Activated CD4-positive, CD25-positive, alpha-beta regulatory T cell treated with anti-CD3 and anti-CD28 coated beads, Interleukin-2, amount 50 U/mL, for 16 hours (primary cell): ENCODE results near the gene KIF18B.
A peak's percentile ranks its signal among the peaks of the same experiment; 100 is the strongest.
"Not testable (repeated sequence)": the region's sequence is repeated elsewhere in the genome, so short reads cannot be mapped to it uniquely, and the experiment has no call there.

Experiments
- DNase-seq: peaks from one replicate; pipeline ENCODE4 v3.0.0-alpha.2; 2020; ENCODE audit warnings: low read depth, low spot score

The KIF18B gene

DNA sequence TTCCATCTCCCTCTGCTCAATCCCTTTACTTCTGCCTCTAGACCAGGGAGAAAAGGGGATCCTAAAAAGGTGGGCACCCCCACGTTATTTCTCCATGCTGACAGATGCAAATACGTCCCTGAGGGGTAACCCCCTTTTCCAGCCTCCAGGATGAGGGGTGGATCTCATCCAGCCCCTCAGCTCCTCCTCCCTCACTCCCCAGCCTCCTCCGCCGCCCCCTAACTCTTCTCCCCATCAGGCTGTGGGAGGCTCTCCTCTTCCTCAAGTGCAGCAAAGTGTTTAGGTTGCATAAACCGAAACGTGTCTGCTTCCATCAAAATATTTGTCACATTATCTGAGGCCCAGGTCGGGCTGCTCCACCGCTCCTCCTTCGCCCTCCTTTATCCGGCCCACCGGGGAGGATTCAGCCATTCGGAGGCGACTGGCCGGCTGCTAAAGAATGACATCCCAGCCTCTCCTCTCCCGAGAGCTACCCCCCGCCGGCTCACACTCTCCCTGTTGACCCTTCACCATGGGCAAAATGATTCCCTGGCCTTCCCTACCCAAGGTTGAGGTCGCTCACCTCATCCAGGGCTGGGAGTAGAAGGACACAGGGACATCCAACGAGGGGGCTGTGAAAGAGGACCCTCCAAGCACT lies 21.7 kb upstream of the KIF18B start:
- no peak for DNase-seq

DNA sequence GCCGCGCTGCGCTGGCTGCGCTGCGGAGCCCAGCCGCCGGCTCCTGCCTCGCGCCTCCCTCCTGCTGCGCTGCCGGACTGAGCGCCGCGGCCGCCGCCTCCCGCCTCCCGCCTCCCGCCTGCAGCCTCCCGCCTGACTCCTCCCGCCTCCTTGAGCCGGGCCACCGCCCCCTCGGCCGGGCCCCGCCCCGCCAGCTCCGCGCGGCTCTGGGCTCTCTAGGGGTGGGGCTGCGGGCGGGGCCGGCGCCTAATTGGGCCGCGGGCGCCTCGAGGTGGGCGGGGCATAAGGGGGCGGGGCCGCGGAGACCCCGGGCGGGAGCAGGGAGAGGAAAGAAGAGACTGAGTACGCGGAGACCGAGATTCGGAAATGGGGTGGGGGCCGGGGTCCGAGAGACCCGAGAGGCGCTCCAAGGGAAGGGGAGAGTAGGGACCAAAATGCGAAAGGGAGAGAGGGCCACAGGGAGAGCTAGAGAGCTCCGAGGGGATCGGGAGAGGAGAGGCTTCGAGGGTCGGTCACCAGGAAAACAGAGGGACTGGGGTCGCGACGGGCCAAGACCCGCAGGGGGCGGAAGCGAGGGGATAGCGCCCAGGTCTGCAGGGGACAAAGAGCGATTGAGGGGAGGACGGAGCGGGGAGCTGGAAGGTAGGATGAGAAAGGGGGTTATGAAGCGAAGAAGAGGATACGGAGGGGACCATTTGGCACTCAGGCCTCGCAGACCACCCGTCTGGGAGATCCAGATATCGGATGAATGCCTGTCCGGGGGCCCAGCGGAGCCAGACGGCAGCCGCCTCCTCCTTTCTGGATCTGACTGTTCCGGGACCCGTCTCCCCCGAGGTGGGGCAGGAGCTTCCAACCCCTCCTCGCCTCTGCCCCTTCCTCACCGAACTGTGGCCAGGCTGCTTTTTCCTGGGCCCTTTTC lies 20.9 kb upstream of the KIF18B start, which contains the start of gene C1QL1:
TSS of gene C1QL1 (minus strand) at position 79 of the 919 bp plus-strand sequence. CDS start 255 bp downstream, outside the sequence.
- DNase-seq = peak; percentile 61

DNA sequence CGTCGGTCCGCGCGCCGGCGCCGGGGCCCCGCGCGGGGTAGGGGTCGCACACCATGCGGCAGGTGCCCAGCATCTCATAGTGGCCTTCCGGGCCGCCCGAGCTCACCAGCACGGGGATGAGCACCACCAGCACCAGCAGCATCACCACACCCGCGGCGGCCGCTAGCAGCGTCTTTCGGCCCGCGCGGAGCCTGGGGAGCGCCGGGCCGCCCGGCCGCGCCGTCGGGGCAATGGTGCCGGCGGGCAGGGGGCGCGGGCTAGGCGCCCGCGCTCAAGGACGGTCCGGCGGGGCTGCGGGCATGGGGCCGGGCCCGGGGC lies 20.3 kb upstream of the KIF18B start:
- no peak for DNase-seq

DNA sequence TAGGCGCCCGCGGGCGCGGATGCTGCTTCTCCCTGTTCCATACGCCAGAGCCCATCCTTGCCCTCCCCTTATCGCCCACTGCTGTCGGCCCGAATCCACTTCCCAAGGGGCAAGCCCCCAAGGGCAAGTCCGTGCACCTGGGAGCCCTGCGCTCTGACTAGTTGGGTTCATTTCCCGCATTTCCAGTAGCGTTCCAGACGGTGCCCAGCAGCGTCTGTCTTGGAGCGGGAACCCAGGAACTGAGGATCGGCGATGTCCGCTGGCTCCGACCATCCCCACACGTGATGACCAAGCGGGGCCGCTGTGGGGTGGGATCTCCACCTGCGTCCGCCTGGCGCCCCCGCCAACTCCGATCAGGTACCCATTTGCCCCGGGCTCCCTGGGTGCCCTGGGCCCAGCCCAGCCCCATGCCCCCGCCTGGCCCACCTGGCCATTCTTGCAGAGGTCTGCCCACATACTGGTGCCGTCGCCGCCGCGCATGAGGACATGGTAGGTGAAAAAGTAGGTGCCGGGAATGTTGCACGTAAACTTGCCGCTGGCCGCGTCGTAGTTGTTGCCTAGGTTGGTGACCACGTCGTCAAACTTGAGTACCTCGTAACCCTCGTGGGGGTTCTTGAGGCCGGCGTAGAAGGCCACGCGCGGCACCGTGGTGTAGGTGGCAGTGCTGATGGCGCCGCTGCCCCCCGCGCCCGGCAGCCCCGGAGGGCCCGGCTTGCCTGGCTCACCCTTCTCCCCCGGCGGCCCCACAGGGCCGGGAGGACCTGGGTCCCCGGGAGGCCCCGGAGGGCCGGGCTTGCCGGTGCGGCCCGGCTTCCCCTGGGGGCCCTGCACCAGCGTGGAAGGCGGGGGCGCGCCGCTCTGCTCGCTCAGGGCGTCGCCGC lies 19.7 kb upstream of the KIF18B start:
- no peak for DNase-seq

DNA sequence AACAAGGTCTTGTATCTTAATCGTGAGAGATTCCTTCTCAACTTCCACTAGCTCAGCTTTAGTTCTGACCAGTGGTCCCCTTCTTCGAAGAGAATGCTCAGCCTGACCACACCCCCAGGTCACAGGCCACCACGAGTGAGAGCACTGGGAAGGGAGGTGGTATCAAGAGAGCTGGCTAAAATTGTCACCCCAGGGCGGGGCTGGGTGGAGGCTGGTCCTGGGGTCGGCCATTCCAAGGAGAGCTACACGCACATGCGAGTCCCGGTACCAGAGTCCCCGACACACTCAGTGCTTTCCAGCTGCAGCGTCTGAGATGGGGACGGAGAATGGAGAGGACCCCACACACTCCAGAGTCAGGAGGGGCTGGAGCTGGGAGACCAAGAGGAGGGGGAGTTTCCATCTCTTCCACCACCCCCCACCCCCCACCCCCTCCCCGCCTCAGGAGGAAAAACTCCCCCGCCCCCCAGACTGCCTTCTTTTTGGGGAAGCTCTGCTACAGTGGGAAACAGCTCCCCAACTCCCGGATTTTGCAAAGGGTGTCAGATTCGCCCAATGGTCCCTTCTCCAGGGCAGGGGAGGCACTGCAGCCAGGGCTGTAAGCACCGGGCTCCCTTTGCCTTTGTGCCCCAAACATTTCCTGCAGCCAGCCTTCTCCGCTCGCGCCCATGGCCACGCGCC lies 18.9 kb upstream of the KIF18B start:
- no peak for DNase-seq

DNA sequence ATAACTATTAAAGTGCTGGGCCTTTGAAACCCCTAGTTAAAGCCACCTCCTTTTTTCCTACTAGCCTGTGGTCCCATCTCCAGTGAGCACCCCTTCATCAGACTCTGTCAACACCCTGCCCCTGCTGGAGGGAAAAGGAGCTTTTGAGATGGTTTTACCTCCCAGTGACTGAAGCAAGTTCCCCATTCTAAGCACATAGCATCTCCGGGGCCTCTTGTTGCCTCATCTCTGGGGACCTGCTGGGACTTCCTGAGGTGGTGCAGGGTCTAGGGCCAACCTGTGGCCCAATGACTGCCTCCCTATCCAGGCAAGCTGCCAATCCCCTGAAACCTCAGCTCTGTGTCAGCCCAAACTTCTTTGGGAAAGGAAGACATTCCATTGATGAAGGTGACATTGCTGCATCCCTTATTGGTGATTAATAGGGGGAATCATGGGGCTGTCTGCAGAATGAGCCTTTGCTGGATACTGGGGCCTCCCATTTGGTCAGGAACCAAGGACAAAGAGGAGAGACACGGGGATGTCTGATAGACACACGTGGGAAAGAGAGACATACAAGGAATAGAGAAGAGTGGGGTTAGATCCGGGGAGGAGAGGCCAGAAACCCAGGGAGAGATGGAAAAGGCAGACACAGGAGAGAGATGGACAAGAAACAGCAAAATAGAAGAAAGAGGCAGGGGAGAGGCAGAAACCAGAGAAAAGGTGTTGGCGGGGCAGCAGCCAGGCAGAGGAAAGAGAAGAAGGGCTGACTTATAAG lies 18.1 kb upstream of the KIF18B start:
- no peak for DNase-seq

DNA sequence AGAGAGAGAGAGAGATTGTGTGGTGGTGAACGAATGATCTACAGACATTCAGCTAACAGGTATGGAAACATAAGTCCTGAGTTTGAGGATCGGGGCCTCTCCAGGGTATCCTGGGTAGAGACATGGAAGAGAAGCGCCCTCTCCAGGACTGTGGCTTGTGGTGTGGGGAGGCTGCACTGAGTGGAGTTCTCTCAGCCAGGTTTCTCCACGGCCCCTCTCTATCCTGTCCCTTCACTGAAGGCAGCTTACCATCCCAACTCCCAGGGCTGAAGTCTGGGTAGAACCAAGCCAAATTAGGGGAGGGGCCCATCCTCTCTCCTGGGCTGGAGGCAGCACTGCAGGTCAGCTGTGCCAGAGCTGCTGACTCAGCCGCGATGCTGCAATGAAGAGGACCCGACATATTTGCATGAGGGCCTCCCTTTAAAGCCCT lies 14.4 kb upstream of the KIF18B start:
- no peak for DNase-seq

DNA sequence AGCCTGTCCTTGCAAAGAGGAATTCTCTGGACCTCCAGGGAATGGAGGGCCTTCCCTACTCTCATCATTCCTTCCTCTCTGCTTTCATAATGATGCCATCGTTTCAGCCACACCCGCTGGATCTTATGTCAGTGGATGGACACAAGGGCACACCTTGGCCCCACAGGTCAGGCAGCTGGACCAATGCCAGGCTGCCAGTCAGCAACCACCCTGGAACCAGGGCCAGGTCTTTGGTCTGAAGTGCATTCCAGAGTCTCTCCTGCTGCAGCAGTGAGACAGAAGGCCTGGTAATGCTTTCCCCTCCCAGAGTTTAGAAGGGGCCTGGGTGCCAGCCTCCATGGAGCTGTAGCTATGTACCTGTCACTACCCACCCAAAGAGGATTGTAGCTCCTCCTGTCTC lies 13.1 kb upstream of the KIF18B start:
- no peak for DNase-seq

DNA sequence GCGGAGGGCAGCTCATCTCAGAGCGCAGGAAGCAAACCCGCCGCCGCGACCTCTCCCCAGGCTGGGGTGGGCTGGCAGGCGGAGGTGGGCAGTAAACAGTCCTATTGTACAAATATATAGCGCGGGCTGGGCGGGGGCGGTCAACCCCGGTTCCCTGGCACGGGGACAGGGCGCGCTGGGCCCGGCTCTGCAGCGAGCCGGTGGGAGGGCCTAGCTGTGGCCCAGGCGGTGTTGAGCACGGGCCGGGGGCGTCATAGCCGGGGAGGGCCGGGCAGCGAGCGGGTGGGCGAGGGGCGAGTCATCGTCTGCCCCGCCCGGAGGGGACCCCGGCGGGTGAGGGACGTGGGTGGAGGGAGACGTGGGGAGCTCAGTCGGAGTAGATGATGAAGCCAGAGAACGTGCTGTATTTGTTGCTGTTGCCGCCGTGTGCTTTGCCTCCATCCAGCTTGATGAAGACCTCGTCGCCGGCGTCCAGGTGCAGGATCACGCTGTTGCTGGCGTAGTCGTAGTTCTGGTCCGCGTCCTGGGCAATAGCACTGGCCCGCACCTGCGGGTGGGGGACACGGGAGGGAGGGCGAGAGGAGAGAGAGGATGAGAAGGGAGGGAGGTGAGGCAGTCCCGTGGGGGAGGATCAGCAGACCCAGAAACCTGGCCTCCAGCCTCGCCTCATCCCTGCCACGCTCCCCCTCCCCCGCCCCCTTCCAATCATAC lies 12.4 kb upstream of the KIF18B start:
- no peak for DNase-seq

DNA sequence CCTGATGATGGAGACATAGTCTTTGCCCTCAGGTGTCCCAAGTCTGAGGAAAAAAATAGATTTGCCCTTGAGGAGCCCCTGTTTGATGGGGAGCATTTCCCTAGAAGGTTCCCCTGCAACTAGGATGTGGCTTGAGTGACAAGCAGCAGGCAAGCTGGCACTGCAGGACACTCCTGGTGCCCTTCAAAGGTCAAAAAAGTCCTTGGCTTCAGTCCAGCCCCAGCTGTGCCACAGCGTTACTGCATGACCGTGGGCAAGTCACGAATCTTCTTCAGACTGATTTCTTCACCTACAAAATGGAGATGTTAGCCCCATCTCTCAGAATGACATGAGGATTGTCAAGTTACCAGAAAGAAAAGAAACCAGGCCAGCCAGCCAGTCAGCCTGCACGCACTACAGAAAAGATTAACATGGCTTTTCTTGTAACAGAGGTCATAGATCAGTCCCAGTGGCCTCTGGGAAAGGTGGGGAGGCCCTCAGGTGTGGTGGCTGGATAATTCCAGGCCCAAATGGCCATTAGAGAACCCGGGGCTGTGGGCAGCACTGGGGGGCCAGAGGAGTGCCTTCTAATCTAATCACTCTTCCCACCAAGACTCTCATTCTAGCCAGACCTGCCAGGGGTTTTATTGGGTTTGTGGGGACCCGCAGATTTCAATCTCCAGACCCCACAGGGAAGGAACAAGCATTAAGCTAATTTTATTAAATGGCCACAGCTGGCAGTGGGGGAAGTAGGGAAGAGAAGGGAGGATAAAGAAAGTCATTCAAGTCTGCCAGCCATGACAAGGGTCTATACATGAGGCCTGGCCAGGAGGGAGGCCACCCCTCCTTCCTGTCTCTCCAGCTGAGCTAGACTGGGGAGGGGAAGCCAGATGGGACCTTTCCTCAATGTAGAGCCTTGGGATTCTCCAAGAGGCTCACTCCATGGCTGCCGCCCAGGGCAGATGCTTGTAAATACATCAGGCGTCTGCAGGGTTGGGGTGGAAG lies 9.7 kb upstream of the KIF18B start:
- no peak for DNase-seq

DNA sequence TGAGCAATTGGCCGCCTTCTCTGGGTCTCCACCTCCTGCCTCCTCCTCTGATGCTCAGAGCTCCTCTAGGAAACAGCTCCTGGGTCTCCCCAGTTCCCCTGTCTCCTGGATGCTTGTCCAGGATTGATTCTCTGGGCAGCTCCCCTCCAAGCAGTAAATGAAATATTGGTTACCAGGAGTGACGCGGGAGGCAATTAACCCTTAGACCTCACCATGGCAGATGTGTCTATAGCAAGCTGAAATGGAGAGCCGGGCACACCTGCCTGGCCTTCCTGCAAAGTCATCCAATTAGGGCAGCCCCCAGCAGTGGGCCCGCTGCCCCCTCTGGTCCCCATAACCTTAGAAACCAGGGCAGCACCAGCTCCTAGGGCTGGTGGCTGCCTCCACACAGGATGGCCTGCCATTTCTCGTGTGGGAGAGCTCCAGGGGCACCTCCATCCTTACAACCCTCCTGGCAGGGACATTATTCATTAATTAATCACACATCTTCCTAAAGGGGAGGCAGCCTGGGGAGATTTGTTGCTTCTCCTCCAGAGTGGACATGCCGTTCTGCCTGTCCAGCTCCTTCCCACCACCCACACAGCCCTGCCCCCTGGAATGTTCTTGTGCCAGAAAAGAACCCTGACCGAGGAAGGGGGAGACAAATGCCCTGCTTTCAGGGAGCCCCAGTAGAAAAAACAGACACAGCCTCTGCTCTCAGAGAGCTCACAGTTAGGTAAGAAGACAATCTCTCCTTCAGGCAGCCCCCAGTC lies 8.3 kb upstream of the KIF18B start:
- DNase-seq = no peak

DNA sequence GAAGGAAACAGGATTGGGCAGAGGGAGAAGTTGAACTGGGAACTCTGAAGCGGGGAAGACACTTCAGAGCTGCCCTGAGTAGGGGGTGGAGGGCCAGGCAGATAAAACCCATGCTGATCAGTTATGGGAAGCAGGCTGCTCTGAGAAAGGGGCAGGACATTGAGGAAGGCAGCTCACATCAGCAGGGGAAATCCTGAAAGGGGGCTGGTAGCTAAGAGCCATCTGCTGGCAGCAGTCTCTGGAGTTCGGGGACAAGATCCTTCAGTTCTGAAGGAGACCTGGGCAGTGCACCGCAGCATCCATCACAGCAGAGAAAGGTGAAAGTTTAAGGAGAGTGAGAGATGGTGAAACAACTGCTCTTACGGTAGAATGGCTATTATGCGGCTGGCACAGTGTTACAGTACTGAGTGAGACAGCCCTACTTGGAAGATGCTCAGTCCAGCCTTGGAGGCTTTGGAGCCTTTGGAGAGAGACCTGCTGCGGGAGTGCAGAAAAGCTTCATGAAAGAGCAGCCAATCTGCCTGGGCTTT lies 5.4 kb upstream of the KIF18B start:
- DNase-seq = no peak

DNA sequence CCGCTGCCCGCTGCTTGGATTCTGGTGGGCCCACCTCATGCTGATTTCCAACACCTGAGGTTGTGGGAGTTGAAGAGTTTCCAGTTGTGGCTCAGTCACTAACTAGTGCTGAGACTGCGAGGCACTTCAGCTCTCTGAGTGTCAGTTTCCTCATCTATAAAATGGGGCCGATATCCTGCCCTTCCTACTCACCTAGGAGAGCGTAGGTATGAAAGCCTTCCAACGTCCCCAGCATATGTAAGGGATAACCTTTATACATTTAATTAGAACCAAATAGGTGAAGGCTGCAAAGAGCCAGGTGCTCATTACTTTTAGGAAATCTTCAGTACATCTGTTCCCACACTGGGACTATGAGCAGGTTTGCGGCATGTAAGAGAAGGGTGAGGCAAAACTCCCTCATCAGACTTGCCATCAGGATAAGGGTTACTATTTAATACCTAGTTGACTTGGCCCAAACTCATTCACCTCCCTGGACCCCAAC lies 782 bp upstream of the KIF18B start:
- DNase-seq = no peak

DNA sequence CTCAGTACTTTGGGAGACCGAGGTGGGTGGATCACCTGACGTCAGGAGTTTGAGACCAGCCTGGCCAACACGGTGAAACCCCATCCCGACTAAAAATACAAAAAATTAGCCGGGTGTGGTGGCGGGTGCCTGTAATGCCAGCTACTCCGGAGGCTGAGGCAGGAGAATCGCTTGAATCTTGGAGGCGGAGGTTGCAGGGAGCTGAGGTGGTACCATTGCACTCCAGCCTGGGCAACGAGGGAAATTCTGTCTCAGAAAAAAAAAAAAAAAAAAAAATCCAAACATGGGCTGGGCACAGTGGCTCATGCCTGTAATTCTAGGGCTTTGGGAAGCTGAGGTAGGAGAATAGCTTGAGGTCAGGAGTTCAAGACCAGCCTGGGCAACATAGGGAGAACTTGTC lies 1.9 kb downstream of the KIF18B start:
- DNase-seq = not testable (repeated sequence)

DNA sequence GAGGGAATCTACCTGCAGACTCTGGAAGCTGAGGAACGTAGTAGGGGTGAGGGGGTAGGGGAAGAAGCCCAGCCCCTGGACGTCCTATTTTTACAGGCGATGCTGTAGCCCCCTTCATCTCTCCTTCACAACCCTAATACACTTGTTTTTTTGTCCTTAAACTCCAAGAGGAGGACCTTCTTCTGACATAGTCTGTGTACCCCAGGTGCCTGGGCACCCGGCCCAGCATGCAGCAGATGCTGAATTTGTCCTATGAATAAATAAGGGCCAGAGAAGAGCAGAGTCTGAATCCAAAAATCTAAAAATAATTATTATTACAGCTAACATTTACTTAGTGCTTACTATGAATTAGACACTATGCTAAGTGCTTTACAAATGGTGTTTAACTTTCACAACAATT lies 5.1 kb downstream of the KIF18B start:
- no peak for DNase-seq

DNA sequence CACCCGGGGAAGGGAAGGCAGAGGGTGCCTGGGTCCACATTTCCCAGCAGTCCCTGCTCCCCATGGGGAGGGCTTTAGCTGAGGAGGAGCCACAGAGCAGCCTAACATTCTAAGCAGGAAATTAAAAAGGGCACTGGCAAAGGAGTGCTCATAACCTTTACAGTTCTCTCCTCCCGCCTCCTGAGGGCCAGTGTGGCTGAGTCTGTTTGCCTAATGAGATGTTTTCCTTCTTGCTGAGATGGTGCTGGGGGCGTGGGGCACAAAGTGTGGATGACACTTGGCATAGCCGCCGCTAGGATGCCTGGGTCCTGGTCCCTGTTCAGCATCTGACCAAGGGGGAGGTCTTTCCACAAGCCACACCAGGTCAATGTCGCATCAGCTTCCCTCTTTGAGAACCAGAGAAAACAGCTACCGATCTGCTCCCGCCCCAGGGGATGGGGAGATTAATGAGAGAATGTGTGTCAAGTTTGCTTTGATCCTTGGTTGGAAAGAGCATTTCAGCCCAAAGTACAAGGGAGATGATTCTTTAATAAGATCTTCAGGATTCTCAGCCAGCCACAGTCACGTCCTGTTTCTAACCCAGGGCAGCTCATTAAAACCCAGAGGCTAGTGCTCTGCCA lies 5.8 kb downstream of the KIF18B start:
- DNase-seq = no peak

DNA sequence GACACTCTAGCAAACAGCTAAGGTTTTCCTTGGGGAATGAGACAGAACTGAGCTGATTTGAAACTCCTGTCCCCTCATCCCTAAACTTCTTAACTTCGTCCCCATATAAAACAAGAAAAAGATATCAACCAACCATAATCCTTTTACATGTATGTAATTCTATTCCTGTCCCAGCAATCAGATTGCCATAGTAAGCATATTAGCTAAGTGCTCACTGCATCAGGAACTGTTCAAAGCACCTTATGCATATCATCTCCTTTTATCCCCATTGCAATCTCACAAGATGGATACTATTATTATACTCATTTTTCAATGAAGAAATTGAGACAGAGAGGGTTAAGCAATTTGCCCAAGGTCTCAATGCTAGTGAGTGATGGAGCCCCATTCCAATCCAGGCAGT lies 6.8 kb downstream of the KIF18B start:
- no peak for DNase-seq
